HepG2 (cell line): ENCODE data around the gene KRTDAP. TPM values are rescaled to one million over a fixed set of nuclear protein-coding genes. Genes with fewer than 3 reads are reported as not detected.
A peak's percentile ranks its signal among the peaks of the same experiment; 100 is the strongest.

Experiments
- CHCHD3 ChIP-seq: sonication (generic); formaldehyde crosslinking; IDR thresholded peaks from 2 replicates; pipeline ENCODE4 v1.8.0; 2022; ENCODE audit warnings: mild to moderate bottlenecking, missing genetic modification reagents, moderate library complexity
- FOSL1 ChIP-seq: sonication (generic); formaldehyde crosslinking; IDR thresholded peaks from 2 replicates; pipeline ENCODE4 v1.9.0; 2021; ENCODE audit warnings: missing genetic modification reagents, borderline replicate concordance
- KLF13 ChIP-seq: sonication (generic); formaldehyde crosslinking; IDR thresholded peaks from 2 replicates; pipeline ENCODE4 v1.4.0; 2020; ENCODE audit warnings: mild to moderate bottlenecking, missing genetic modification reagents
- MAF1 ChIP-seq: sonication (generic); formaldehyde crosslinking; IDR thresholded peaks from 2 replicates; pipeline ENCODE4 v1.5.0; 2020; ENCODE audit warnings: missing genetic modification reagents, borderline replicate concordance
- MXI1 ChIP-seq: IDR thresholded peaks from 3 replicates; pipeline ENCODE4 v1.6.1; 2012; ENCODE audit warnings: low read depth, low read length, inconsistent platforms, borderline replicate concordance
- NFE2 ChIP-seq: sonication (generic); formaldehyde crosslinking; IDR thresholded peaks from 2 replicates; pipeline ENCODE4 v1.4.0; 2020; ENCODE audit warnings: missing genetic modification reagents
- NFE2L1 ChIP-seq: sonication (generic); formaldehyde crosslinking; IDR thresholded peaks from 2 replicates; pipeline ENCODE4 v1.4.0; 2020; ENCODE audit warnings: missing genetic modification reagents, mild to moderate bottlenecking, borderline replicate concordance
- NFKB2 ChIP-seq: sonication (generic); formaldehyde crosslinking; IDR thresholded peaks from 2 replicates; pipeline ENCODE4 v1.4.0; 2020; ENCODE audit warnings: missing genetic modification reagents, borderline replicate concordance
- SMAD1 ChIP-seq: sonication (generic); formaldehyde crosslinking; IDR thresholded peaks from 2 replicates; pipeline ENCODE4 v1.4.0; 2020; ENCODE audit warnings: missing genetic modification reagents, low read depth, mild to moderate bottlenecking, borderline replicate concordance
- SNRNP70 ChIP-seq: fragments of 200-400 bp; formaldehyde crosslinking; IDR thresholded peaks from 2 replicates; pipeline ENCODE4 v1.6.1; 2017; ENCODE audit warnings: mild to moderate bottlenecking, low read depth, low read length, moderate library complexity
- SP2 ChIP-seq: sonication (generic); formaldehyde crosslinking; IDR thresholded peaks from 2 replicates; pipeline ENCODE4 v1.5.1; 2020; ENCODE audit warnings: mild to moderate bottlenecking, missing genetic modification reagents
- ZFX ChIP-seq: sonication (generic); formaldehyde crosslinking; IDR thresholded peaks from 2 replicates; pipeline ENCODE4 v1.4.0; 2020; ENCODE audit warnings: mild to moderate bottlenecking, low read depth, missing genetic modification reagents, moderate library complexity
- ZNF335 ChIP-seq: sonication (generic); formaldehyde crosslinking; IDR thresholded peaks from 2 replicates; pipeline ENCODE4 v1.4.0; 2020; ENCODE audit warnings: missing genetic modification reagents
- ZNF773 ChIP-seq: sonication (generic); formaldehyde crosslinking; IDR thresholded peaks from 2 replicates; pipeline ENCODE4 v1.4.0; 2020; ENCODE audit warnings: missing genetic modification reagents, borderline replicate concordance
- ZNF776 ChIP-seq: sonication (generic); formaldehyde crosslinking; IDR thresholded peaks from 2 replicates; pipeline ENCODE4 v1.4.0; 2020; ENCODE audit warnings: mild to moderate bottlenecking, missing genetic modification reagents
- ZSCAN22 ChIP-seq: sonication (generic); formaldehyde crosslinking; IDR thresholded peaks from 2 replicates; pipeline ENCODE4 v1.4.0; 2020; ENCODE audit warnings: mild to moderate bottlenecking, missing genetic modification reagents
- polyA plus RNA-seq, 8 experiments: library from polyadenylated mRNA; depleted of rRNA in 3 of 8; stranded (reverse) in 7 of 8; unstranded in 1 of 8; fragments of >200 nt; fragmentation: Illumina TruSeq in 4 of 8; extraction: Trizol in 4 of 8; gene quantifications; 2 replicates each; pipeline versions ENCODE4 v1.2.1 to v1.2.3, GENCODE V29; 2011 to 2016; ENCODE audit warnings: low read depth in 4 of 8, missing spikeins in 1 of 8, mixed read lengths in 1 of 8; ENCODE audit not compliant: insufficient read depth in 1 of 8
- total RNA-seq, 5 experiments: library from RNA; depleted of rRNA; stranded (reverse); fragments of >200 nt; fragmentation: Illumina TruSeq; extraction: Trizol; gene quantifications; 2 replicates each; pipeline ENCODE4 v1.2.3, GENCODE V29; 2016; ENCODE audit warnings: low read depth in 1 of 5
- TF ChIP-seq, protein P1 (sequence below): sonication (generic); formaldehyde crosslinking; conservative IDR thresholded peaks from 2 replicates; pipeline ENCODE4 v1.8.0; 2022; ENCODE audit warnings: mild to moderate bottlenecking, moderate library complexity, missing genetic modification reagents
- TF ChIP-seq, protein P2 (sequence below): sonication (generic); formaldehyde crosslinking; conservative IDR thresholded peaks from 2 replicates; pipeline ENCODE4 v1.4.0; 2020; ENCODE audit warnings: missing genetic modification reagents
- TF ChIP-seq, protein P3 (sequence below): sonication (generic); formaldehyde crosslinking; IDR thresholded peaks from 2 replicates; pipeline ENCODE4 v1.8.0; 2022; ENCODE audit warnings: missing genetic modification reagents, mild to moderate bottlenecking, borderline replicate concordance
- TF ChIP-seq, protein P4 (sequence below): sonication (generic); formaldehyde crosslinking; IDR thresholded peaks from 2 replicates; pipeline ENCODE4 v1.8.1; 2023; ENCODE audit warnings: missing genetic modification reagents, mild to moderate bottlenecking, borderline replicate concordance
- TF ChIP-seq, protein P5 (sequence below), 2 experiments: sonication (generic) in 1 of 2; formaldehyde crosslinking in 1 of 2; IDR thresholded peaks; 2 replicates each; pipeline versions ENCODE4 v1.5.1 to v1.6.1; 2011 to 2020; ENCODE audit warnings: borderline replicate concordance in 1 of 2, low read depth in 1 of 2, low read length in 1 of 2, mild to moderate bottlenecking in 1 of 2, missing genetic modification reagents in 1 of 2, moderate library complexity in 1 of 2

The KRTDAP gene
- total and polyA plus RNA-seq, 2 of the 13 experiments (the other 11 are each of a cell fraction or from before 2014, with no cell fraction given): 0.86 to 1.5 TPM

DNA sequence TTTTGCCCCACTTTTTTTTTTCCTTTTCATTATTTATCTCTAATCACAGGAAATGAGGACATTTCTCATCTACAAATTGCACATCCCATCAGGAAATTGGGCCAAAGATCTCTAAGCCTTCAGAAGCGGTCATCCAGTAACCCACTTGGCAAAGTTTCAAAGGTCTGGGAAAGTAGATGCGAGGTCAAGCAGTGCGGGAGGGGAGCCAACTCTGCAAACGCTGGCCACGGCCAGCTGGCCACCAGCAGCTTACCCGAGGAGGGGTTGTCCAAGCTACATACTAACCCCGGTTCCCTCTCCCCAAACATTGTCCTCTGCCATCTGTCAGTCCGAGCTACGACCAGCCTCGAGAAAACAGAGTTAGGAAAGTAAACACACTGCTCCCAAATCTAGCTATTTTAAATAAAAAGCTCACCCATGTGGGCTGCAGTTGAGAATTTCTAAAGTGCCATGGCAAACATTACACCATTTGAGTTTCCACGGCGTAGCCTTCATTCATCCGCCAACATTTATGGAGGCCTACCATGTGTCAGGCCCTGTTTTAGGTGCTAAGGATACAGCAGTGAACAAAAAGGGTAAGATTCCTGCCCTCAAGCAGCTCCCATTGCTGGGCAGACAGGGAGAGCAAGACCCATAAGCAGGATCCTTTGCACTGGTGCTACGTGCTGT lies 30.7 kb downstream of the KRTDAP start (continued):
- TF ChIP-seq, protein P1, sequence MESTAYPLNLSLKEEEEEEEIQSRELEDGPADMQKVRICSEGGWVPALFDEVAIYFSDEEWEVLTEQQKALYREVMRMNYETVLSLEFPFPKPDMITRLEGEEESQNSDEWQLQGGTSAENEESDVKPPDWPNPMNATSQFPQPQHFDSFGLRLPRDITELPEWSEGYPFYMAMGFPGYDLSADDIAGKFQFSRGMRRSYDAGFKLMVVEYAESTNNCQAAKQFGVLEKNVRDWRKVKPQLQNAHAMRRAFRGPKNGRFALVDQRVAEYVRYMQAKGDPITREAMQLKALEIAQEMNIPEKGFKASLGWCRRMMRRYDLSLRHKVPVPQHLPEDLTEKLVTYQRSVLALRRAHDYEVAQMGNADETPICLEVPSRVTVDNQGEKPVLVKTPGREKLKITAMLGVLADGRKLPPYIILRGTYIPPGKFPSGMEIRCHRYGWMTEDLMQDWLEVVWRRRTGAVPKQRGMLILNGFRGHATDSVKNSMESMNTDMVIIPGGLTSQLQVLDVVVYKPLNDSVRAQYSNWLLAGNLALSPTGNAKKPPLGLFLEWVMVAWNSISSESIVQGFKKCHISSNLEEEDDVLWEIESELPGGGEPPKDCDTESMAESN: 0 out of 2 replicates have a peak, but pooled peaks have one; percentile 11
- TF ChIP-seq, protein P2, sequence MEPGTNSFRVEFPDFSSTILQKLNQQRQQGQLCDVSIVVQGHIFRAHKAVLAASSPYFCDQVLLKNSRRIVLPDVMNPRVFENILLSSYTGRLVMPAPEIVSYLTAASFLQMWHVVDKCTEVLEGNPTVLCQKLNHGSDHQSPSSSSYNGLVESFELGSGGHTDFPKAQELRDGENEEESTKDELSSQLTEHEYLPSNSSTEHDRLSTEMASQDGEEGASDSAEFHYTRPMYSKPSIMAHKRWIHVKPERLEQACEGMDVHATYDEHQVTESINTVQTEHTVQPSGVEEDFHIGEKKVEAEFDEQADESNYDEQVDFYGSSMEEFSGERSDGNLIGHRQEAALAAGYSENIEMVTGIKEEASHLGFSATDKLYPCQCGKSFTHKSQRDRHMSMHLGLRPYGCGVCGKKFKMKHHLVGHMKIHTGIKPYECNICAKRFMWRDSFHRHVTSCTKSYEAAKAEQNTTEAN (CRISPR knock-in tag): no peak
- no peak for TF ChIP-seq CHCHD3
- no peak for TF ChIP-seq KLF13
- no peak for TF ChIP-seq SNRNP70
- no peak; the same call in 1 of the 2 replicates for TF ChIP-seq SMAD1
- TF ChIP-seq ZNF773 (CRISPR knock-in tag): no peak
- TF ChIP-seq, protein P3, sequence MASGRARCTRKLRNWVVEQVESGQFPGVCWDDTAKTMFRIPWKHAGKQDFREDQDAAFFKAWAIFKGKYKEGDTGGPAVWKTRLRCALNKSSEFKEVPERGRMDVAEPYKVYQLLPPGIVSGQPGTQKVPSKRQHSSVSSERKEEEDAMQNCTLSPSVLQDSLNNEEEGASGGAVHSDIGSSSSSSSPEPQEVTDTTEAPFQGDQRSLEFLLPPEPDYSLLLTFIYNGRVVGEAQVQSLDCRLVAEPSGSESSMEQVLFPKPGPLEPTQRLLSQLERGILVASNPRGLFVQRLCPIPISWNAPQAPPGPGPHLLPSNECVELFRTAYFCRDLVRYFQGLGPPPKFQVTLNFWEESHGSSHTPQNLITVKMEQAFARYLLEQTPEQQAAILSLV (CRISPR knock-in tag): no peak
- TF ChIP-seq ZNF776 (CRISPR knock-in tag): no peak
- no peak for TF ChIP-seq FOSL1 (CRISPR knock-in tag)
- no peak for TF ChIP-seq ZNF335 (CRISPR knock-in tag)
- no peak for TF ChIP-seq MXI1
- no peak for TF ChIP-seq MAF1 (CRISPR knock-in tag)
- no peak for TF ChIP-seq ZFX (CRISPR knock-in tag)
- no peak for TF ChIP-seq NFKB2
- TF ChIP-seq ZSCAN22 (CRISPR knock-in tag): 0 out of 2 replicates have a peak, but pooled peaks have one; percentile 45
- TF ChIP-seq, protein P4, sequence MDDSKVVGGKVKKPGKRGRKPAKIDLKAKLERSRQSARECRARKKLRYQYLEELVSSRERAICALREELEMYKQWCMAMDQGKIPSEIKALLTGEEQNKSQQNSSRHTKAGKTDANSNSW (CRISPR knock-in tag): no peak
- no peak for TF ChIP-seq NFE2L1 (CRISPR knock-in tag)
- TF ChIP-seq NFE2 (CRISPR knock-in tag): no peak
- TF ChIP-seq, protein P5, sequence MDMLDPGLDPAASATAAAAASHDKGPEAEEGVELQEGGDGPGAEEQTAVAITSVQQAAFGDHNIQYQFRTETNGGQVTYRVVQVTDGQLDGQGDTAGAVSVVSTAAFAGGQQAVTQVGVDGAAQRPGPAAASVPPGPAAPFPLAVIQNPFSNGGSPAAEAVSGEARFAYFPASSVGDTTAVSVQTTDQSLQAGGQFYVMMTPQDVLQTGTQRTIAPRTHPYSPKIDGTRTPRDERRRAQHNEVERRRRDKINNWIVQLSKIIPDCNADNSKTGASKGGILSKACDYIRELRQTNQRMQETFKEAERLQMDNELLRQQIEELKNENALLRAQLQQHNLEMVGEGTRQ (IDR thresholded peaks at IDR 0.05; ENCODE audit: low read depth, low read length): no peak
- TF ChIP-seq, protein P5 (CRISPR knock-in tag; IDR thresholded peaks at IDR 0.05; ENCODE audit: borderline replicate concordance): no peak
- no peak for TF ChIP-seq SP2 (CRISPR knock-in tag)
